GM12878 (cell line): ENCODE data around the gene TMEM255A. TPM values are rescaled to one million over a fixed set of nuclear protein-coding genes. Genes with fewer than 3 reads are reported as not detected.

Source experiments
- ATF7 ChIP-seq: fragments of 450-650 bp; IDR thresholded peaks from 2 replicates; pipeline ENCODE4 v1.6.1; 2016; ENCODE audit warnings: low read depth, mild to moderate bottlenecking
- EP300 ChIP-seq, 2 experiments: fragments of 150-350 bp in 1 of 2; IDR thresholded peaks; 2 replicates each; pipeline ENCODE4 v1.6.1; 2011 to 2012; ENCODE audit warnings: low read depth in 2 of 2, low read length in 2 of 2, borderline replicate concordance in 1 of 2, improper control_type of control experiment in 1 of 2, inconsistent platforms in 1 of 2; ENCODE audit not compliant: control insufficient read depth in 1 of 2
- IKZF2 ChIP-seq, 2 experiments: fragments of 450-650 bp; IDR thresholded peaks; 2 replicates each; pipeline ENCODE4 v1.6.1; 2017; ENCODE audit warnings: mild to moderate bottlenecking in 2 of 2, moderate library complexity in 2 of 2
- PAX5 ChIP-seq: IDR thresholded peaks from 2 replicates; pipeline ENCODE4 v1.6.1; 2011; ENCODE audit warnings: low read depth, low read length, borderline replicate concordance
- POLR2A ChIP-seq: IDR thresholded peaks from 2 replicates; pipeline ENCODE4 v1.6.1; 2011; ENCODE audit warnings: low read depth, mild to moderate bottlenecking, low read length
- POLR2AphosphoS5 ChIP-seq: IDR thresholded peaks from 2 replicates; pipeline ENCODE4 v1.6.1; 2011; ENCODE audit warnings: mild to moderate bottlenecking, low read length, inconsistent platforms
- RCOR1 ChIP-seq: conservative IDR thresholded peaks from 2 replicates; pipeline ENCODE4 v1.6.1; 2012; ENCODE audit warnings: low read depth, low read length, improper control_type of control experiment
- SUPT20H ChIP-seq: IDR thresholded peaks from 2 replicates; pipeline ENCODE4 v1.6.1; 2011; ENCODE audit warnings: low read depth, mild to moderate bottlenecking, low read length, moderate library complexity, borderline replicate concordance; ENCODE audit not compliant: control insufficient read depth
- TCF12 ChIP-seq: IDR thresholded peaks from 2 replicates; pipeline ENCODE4 v1.6.1; 2011; ENCODE audit warnings: low read depth, mild to moderate bottlenecking, low read length
- ZNF217 ChIP-seq: fragments of 450-650 bp; IDR thresholded peaks from 2 replicates; pipeline ENCODE4 v1.6.1; 2017; ENCODE audit warnings: antibody characterized with exemption, mild to moderate bottlenecking
- polyA plus RNA-seq, 11 experiments: library from polyadenylated mRNA; depleted of rRNA in 4 of 11; unstranded in 6 of 11; stranded (reverse) in 5 of 11; fragments of >200 nt; fragmentation: Nextera tagmentation in 4 of 11; fragmentation: Illumina TruSeq in 1 of 11; extraction: Ambion mirVana in 4 of 11; extraction: Trizol in 1 of 11; gene quantifications; 1 replicate in 1 of 11; 2 replicates in 10 of 11; pipeline versions ENCODE4 v1.2.1 to v1.2.3, GENCODE V29; 2011 to 2016; ENCODE audit warnings: inconsistent platforms in 2 of 11, missing spikeins in 2 of 11, low read depth in 1 of 11
- total RNA-seq, 4 experiments: library from RNA; depleted of rRNA in 3 of 4; stranded (reverse); fragments of >200 nt in 3 of 4; fragmentation: Illumina TruSeq in 1 of 4; extraction: Trizol in 1 of 4; gene quantifications; 2 replicates each; pipeline versions ENCODE4 v1.2.1 to v1.2.3, GENCODE V29; 2013 to 2021
- TF ChIP-seq, protein P1 (sequence below): fragments of 450-650 bp; formaldehyde crosslinking; IDR thresholded peaks from 2 replicates; pipeline ENCODE4 v1.5.0; 2022; ENCODE audit warnings: mild to moderate bottlenecking, missing genetic modification characterization
- TF ChIP-seq, protein P2 (sequence below): fragments of 450-650 bp; IDR thresholded peaks from 2 replicates; pipeline ENCODE4 v1.6.1; 2017; ENCODE audit warnings: antibody characterized with exemption, mild to moderate bottlenecking, moderate library complexity

TMEM255A gene
- total and polyA plus RNA-seq, 10 of the 15 experiments (the other 5 are each of a cell fraction or from before 2014, with no cell fraction given), result 0.90 to 5.4 (median 1.3) TPM

- TF ChIP-seq, protein P1, sequence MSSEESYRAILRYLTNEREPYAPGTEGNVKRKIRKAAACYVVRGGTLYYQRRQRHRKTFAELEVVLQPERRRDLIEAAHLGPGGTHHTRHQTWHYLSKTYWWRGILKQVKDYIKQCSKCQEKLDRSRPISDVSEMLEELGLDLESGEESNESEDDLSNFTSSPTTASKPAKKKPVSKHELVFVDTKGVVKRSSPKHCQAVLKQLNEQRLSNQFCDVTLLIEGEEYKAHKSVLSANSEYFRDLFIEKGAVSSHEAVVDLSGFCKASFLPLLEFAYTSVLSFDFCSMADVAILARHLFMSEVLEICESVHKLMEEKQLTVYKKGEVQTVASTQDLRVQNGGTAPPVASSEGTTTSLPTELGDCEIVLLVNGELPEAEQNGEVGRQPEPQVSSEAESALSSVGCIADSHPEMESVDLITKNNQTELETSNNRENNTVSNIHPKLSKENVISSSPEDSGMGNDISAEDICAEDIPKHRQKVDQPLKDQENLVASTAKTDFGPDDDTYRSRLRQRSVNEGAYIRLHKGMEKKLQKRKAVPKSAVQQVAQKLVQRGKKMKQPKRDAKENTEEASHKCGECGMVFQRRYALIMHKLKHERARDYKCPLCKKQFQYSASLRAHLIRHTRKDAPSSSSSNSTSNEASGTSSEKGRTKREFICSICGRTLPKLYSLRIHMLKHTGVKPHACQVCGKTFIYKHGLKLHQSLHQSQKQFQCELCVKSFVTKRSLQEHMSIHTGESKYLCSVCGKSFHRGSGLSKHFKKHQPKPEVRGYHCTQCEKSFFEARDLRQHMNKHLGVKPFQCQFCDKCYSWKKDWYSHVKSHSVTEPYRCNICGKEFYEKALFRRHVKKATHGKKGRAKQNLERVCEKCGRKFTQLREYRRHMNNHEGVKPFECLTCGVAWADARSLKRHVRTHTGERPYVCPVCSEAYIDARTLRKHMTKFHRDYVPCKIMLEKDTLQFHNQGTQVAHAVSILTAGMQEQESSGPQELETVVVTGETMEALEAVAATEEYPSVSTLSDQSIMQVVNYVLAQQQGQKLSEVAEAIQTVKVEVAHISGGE (CRISPR knock-in tag), result no peak
- no peak for TF ChIP-seq TCF12
- no peak for TF ChIP-seq ZNF217
- TF ChIP-seq POLR2AphosphoS5, result no peak
- no peak for TF ChIP-seq SUPT20H
- no peak for TF ChIP-seq POLR2A
- TF ChIP-seq PAX5, result no peak
- TF ChIP-seq EP300 (IDR thresholded peaks at IDR 0.05; ENCODE audit: borderline replicate concordance in 1 of 2, control insufficient read depth in 1 of 2, low read depth in 2 of 2, low read length in 2 of 2), result no peak
- no peak for TF ChIP-seq ATF7
- TF ChIP-seq RCOR1, result no peak
- TF ChIP-seq, protein P2, sequence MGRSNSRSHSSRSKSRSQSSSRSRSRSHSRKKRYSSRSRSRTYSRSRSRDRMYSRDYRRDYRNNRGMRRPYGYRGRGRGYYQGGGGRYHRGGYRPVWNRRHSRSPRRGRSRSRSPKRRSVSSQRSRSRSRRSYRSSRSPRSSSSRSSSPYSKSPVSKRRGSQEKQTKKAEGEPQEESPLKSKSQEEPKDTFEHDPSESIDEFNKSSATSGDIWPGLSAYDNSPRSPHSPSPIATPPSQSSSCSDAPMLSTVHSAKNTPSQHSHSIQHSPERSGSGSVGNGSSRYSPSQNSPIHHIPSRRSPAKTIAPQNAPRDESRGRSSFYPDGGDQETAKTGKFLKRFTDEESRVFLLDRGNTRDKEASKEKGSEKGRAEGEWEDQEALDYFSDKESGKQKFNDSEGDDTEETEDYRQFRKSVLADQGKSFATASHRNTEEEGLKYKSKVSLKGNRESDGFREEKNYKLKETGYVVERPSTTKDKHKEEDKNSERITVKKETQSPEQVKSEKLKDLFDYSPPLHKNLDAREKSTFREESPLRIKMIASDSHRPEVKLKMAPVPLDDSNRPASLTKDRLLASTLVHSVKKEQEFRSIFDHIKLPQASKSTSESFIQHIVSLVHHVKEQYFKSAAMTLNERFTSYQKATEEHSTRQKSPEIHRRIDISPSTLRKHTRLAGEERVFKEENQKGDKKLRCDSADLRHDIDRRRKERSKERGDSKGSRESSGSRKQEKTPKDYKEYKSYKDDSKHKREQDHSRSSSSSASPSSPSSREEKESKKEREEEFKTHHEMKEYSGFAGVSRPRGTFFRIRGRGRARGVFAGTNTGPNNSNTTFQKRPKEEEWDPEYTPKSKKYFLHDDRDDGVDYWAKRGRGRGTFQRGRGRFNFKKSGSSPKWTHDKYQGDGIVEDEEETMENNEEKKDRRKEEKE, result no peak
- no peak for TF ChIP-seq IKZF2 (IDR thresholded peaks at IDR 0.05)
Measured at GRCh38 chrX:120228187-120228908, 82.9 kb downstream of the TMEM255A start (continued).
